Measurements from ENCODE around the gene VPS35L. TPM values are rescaled to one million over a fixed set of nuclear protein-coding genes. Genes with fewer than 3 reads are reported as not detected.
A peak's percentile ranks its signal among the peaks of the same experiment; 100 is the strongest.

VPS35L gene
- total RNA-seq, 1 donor from 2014 or later = 59.3 TPM

- no peak for DNase-seq (ENCODE audit: low spot score in 2 of 2, unreplicated experiment in 2 of 2)
- no peaks in the 10 kb centered on the region for H3K9me3 Mint-ChIP-seq
- no peaks in the 10 kb centered on the region for H3K4me1 Mint-ChIP-seq
- no peak overlapping the region for H3K27ac Mint-ChIP-seq
- no peak overlapping the region for H3K4me3 Mint-ChIP-seq
- H3K36me3 Mint-ChIP-seq = peaks cover 22% of the 10 kb centered on the region
- no peak for TF ChIP-seq CTCF (IDR thresholded peaks at IDR 0.05; ENCODE audit: unreplicated experiment)
- no peaks in the 10 kb centered on the region for H3K27me3 Mint-ChIP-seq (ENCODE audit: low read depth)
These were observed 43.5 kb downstream of the VPS35L start for GRCh38 chr16:19598805-19599510.

GRCh38 chr16:19599968-19600716 is 44.6 kb downstream of the VPS35L start:
- Mint-ChIP-seq H3K27ac (no peak overlapping the region), H3K36me3 (peaks cover 24% of the 10 kb centered on the region), H3K27me3 (ENCODE audit: low read depth) (no peaks in the 10 kb centered on the region), H3K4me1 (no peaks in the 10 kb centered on the region), H3K9me3 (no peaks in the 10 kb centered on the region), H3K4me3 (no peak overlapping the region)
- no peak for DNase-seq (ENCODE audit: low spot score in 2 of 2, unreplicated experiment in 2 of 2)
- no peak for TF ChIP-seq CTCF (IDR thresholded peaks at IDR 0.05; ENCODE audit: unreplicated experiment)

- Mint-ChIP-seq H3K36me3 (peaks cover 31% of the 10 kb centered on the region), H3K27ac (peak overlapping the region; percentile 59), H3K27me3 (ENCODE audit: low read depth) (no peaks in the 10 kb centered on the region), H3K4me1 (no peaks in the 10 kb centered on the region), H3K4me3 (no peak overlapping the region), H3K9me3 (peaks cover 9% of the 10 kb centered on the region)
- peak; percentile 74 for TF ChIP-seq CTCF (IDR thresholded peaks at IDR 0.05; ENCODE audit: unreplicated experiment)
- DNase-seq (ENCODE audit: low spot score in 2 of 2, unreplicated experiment in 2 of 2) = no peak
These were observed 45.8 kb downstream of the VPS35L start for GRCh38 chr16:19601083-19601976.

- no peaks in the 10 kb centered on the region for H3K27me3 Mint-ChIP-seq (ENCODE audit: low read depth)
- H3K36me3 Mint-ChIP-seq = peaks cover 58% of the 10 kb centered on the region
- no peaks in the 10 kb centered on the region for H3K4me1 Mint-ChIP-seq
- no peak for DNase-seq (ENCODE audit: low spot score in 2 of 2, unreplicated experiment in 2 of 2)
- TF ChIP-seq CTCF (IDR thresholded peaks at IDR 0.05; ENCODE audit: unreplicated experiment) = no peak
- no peak overlapping the region for H3K27ac Mint-ChIP-seq
- peaks cover 10% of the 10 kb centered on the region for H3K9me3 Mint-ChIP-seq
- H3K4me3 Mint-ChIP-seq = no peak overlapping the region
These were observed 49.4 kb downstream of the VPS35L start for GRCh38 chr16:19604911-19605310.

- Mint-ChIP-seq H3K27ac (no peak overlapping the region), H3K36me3 (peaks cover 62% of the 10 kb centered on the region), H3K4me1 (no peaks in the 10 kb centered on the region), H3K9me3 (peaks cover 10% of the 10 kb centered on the region), H3K27me3 (ENCODE audit: low read depth) (no peaks in the 10 kb centered on the region), H3K4me3 (no peak overlapping the region)
- no peak for DNase-seq (ENCODE audit: low spot score in 2 of 2, unreplicated experiment in 2 of 2)
- no peak for TF ChIP-seq CTCF (IDR thresholded peaks at IDR 0.05; ENCODE audit: unreplicated experiment)
These were observed 50.2 kb downstream of the VPS35L start for GRCh38 chr16:19605701-19606100.

All from mesothelial cell of epicardium (in vitro differentiated cells).